PFSK-1 (cell line): Measurements from ENCODE around the gene CSNK1G2.

ENCODE experiments used
- FOXP2 ChIP-seq: optimal IDR thresholded peaks from 2 replicates; pipeline ENCODE3; 2011; ENCODE audit warnings: borderline replicate concordance, control low read depth, inconsistent platforms; ENCODE audit not compliant: insufficient read depth; ENCODE audit errors: extremely low read length, extremely low read depth
- POLR2AphosphoS5 ChIP-seq: IDR thresholded peaks from 2 replicates; pipeline ENCODE4 v1.6.1; 2012; ENCODE audit warnings: low read depth, mild to moderate bottlenecking, control low read depth, low read length, moderate library complexity
- REST ChIP-seq, 2 experiments: IDR thresholded peaks; 2 replicates each; pipeline versions ENCODE4 v1.6.1 to v1.8.0; 2011 to 2012; ENCODE audit warnings: low read depth in 2 of 2, low read length in 2 of 2, control low read depth in 1 of 2, inconsistent platforms in 1 of 2, mild to moderate bottlenecking in 1 of 2, moderate library complexity in 1 of 2; ENCODE audit not compliant: insufficient read depth in 1 of 2
- SIN3A ChIP-seq: IDR thresholded peaks from 2 replicates; pipeline ENCODE4 v1.6.1; 2012; ENCODE audit warnings: mild to moderate bottlenecking, low read length, moderate library complexity, borderline replicate concordance; ENCODE audit not compliant: insufficient read depth
- TAF1 ChIP-seq: IDR thresholded peaks from 2 replicates; pipeline ENCODE4 v1.6.1; 2012; ENCODE audit warnings: low read length, control low read depth, borderline replicate concordance; ENCODE audit not compliant: insufficient read depth

- TF ChIP-seq FOXP2 (no peak), REST (IDR thresholded peaks at IDR 0.05; ENCODE audit: insufficient read depth in 1 of 2, low read depth in 2 of 2, low read length in 2 of 2) (no peak), POLR2AphosphoS5 (no peak; the same call in 1 of the 2 replicates), SIN3A (no peak), TAF1 (no peak)
Measured at GRCh38 chr19:1998712-1999708, 58.0 kb downstream of the CSNK1G2 start.
